Epidermal melanocyte (primary cell): ENCODE data around the gene HS3ST3B1.
A peak's percentile ranks its signal among the peaks of the same experiment; 100 is the strongest.

Experiments
- DNase-seq: peaks from one replicate; pipeline ENCODE4 v3.0.0; 2011; ENCODE audit warnings: low spot score; ENCODE audit not compliant: insufficient read length

Gene HS3ST3B1

GRCh38 chr17:14320734-14321475, 20.0 kb downstream of the HS3ST3B1 start:
- no peak for DNase-seq

GRCh38 chr17:14321476-14321949, 20.6 kb downstream of the HS3ST3B1 start:
- DNase-seq, result no peak

GRCh38 chr17:14321980-14322776, 21.3 kb downstream of the HS3ST3B1 start:
- no peak for DNase-seq

GRCh38 chr17:14323522-14323981, 22.7 kb downstream of the HS3ST3B1 start:
- DNase-seq, result no peak

- no peak for DNase-seq
Measured at GRCh38 chr17:14325618-14326167, 24.8 kb downstream of the HS3ST3B1 start.

- DNase-seq, result no peak
Measured at GRCh38 chr17:14329900-14330491, 29.1 kb downstream of the HS3ST3B1 start.

- peak; percentile 50 for DNase-seq
Measured at GRCh38 chr17:14330492-14330962, 29.6 kb downstream of the HS3ST3B1 start.

- DNase-seq, result no peak
Measured at GRCh38 chr17:14331225-14331981, 30.5 kb downstream of the HS3ST3B1 start.

- DNase-seq, result no peak
Measured at GRCh38 chr17:14331982-14332298, 31.1 kb downstream of the HS3ST3B1 start.

GRCh38 chr17:14332331-14332730, 31.4 kb downstream of the HS3ST3B1 start:
- DNase-seq, result no peak

GRCh38 chr17:14333506-14333905, 32.6 kb downstream of the HS3ST3B1 start:
- no peak for DNase-seq

GRCh38 chr17:14334276-14334840, 33.5 kb downstream of the HS3ST3B1 start:
- DNase-seq, result no peak

- DNase-seq, result no peak
Measured at GRCh38 chr17:14334919-14335318, 34.0 kb downstream of the HS3ST3B1 start.

GRCh38 chr17:14336418-14336817, 35.5 kb downstream of the HS3ST3B1 start:
- no peak for DNase-seq

- no peak for DNase-seq
Measured at GRCh38 chr17:14337596-14338079, 36.8 kb downstream of the HS3ST3B1 start.

- no peak for DNase-seq
Measured at GRCh38 chr17:14340857-14341754, 40.2 kb downstream of the HS3ST3B1 start.

GRCh38 chr17:14341866-14342265, 41.0 kb downstream of the HS3ST3B1 start:
- no peak for DNase-seq

- no peak for DNase-seq
Measured at GRCh38 chr17:14346801-14347200, 45.9 kb downstream of the HS3ST3B1 start.

- no peak for DNase-seq
Measured at GRCh38 chr17:14351493-14351892, 50.6 kb downstream of the HS3ST3B1 start.
